Neuronal stem cell (in vitro differentiated cells): ENCODE measurements around the gene ABHD17C.

Experiments used
- DNase-seq: peaks from one replicate; pipeline ENCODE4 v3.0.0-alpha.2; 2013; ENCODE audit warnings: low spot score
- H2AFZ ChIP-seq: one replicate; pipeline ENCODE4 v1.6.1; 2013; ENCODE audit warnings: mild to moderate bottlenecking, low read length, inconsistent platforms
- H2AK5ac ChIP-seq: 2 replicates; pipeline ENCODE4 v1.6.1; 2013; ENCODE audit warnings: low read depth, mild to moderate bottlenecking, inconsistent platforms, low read length, moderate library complexity, mixed read lengths
- H2BK120ac ChIP-seq: 2 replicates; pipeline ENCODE4 v1.6.1; 2013; ENCODE audit warnings: low read depth, mild to moderate bottlenecking, inconsistent platforms, low read length, moderate library complexity, mixed read lengths
- H2BK12ac ChIP-seq: one replicate; pipeline ENCODE4 v1.6.1; 2013; ENCODE audit warnings: low read length, inconsistent platforms
- H2BK15ac ChIP-seq: 2 replicates; pipeline ENCODE4 v1.6.1; 2013; ENCODE audit warnings: mild to moderate bottlenecking, low read length, inconsistent platforms, mixed read lengths
- H2BK5ac ChIP-seq: one replicate; pipeline ENCODE4 v1.6.1; 2013; ENCODE audit warnings: inconsistent platforms, mild to moderate bottlenecking, low read length, moderate library complexity
- H3K14ac ChIP-seq: one replicate; pipeline ENCODE4 v1.6.1; 2013; ENCODE audit warnings: low read length, inconsistent platforms
- H3K18ac ChIP-seq: 2 replicates; pipeline ENCODE4 v1.6.1; 2013; ENCODE audit warnings: low read length, inconsistent platforms
- H3K23ac ChIP-seq: 2 replicates; pipeline ENCODE4 v1.6.1; 2013; ENCODE audit warnings: low read depth, mild to moderate bottlenecking, mixed read lengths, low read length, inconsistent platforms; ENCODE audit not compliant: poor library complexity
- H3K27ac ChIP-seq: replicated peaks from 3 replicates; pipeline ENCODE4 v1.5.1; 2013; ENCODE audit warnings: low read length, inconsistent platforms
- H3K27me3 ChIP-seq, 3 experiments: 2 replicates each; pipeline ENCODE4 v1.6.1; 2013; ENCODE audit warnings: low read length in 3 of 3, mild to moderate bottlenecking in 2 of 3, inconsistent platforms in 1 of 3, low read depth in 1 of 3, mixed read lengths in 1 of 3, moderate library complexity in 1 of 3; ENCODE audit not compliant: control insufficient read depth in 3 of 3, insufficient read depth in 3 of 3
- H3K36me3 ChIP-seq, 2 donors: replicated peaks in 1 of 2; 2 replicates each; pipeline ENCODE4 v1.6.1; 2013; ENCODE audit warnings: low read length in 2 of 2; ENCODE audit not compliant: control insufficient read depth in 2 of 2, insufficient read depth in 2 of 2
- H3K4ac ChIP-seq: 2 replicates; pipeline ENCODE4 v1.6.1; 2013; ENCODE audit warnings: inconsistent platforms, mild to moderate bottlenecking, low read length, moderate library complexity
- H3K4me1 ChIP-seq, 2 donors: 1 replicate in 1 of 2; 2 replicates in 1 of 2; pipeline ENCODE4 v1.6.1; 2013; ENCODE audit warnings: low read length in 2 of 2, low read depth in 1 of 2; ENCODE audit not compliant: control insufficient read depth in 2 of 2, insufficient read depth in 1 of 2
- H3K4me2 ChIP-seq: one replicate; pipeline ENCODE4 v1.6.1; 2013; ENCODE audit warnings: mild to moderate bottlenecking, low read length, inconsistent platforms; ENCODE audit not compliant: insufficient read depth, poor library complexity, severe bottlenecking
- H3K4me3 ChIP-seq, 2 donors: 2 replicates each; pipeline ENCODE4 v1.5.1; 2013; ENCODE audit warnings: low read length in 2 of 2, mild to moderate bottlenecking in 2 of 2, inconsistent platforms in 1 of 2, moderate library complexity in 1 of 2
- H3K79me1 ChIP-seq: one replicate; pipeline ENCODE4 v1.6.1; 2013; ENCODE audit warnings: low read depth, mild to moderate bottlenecking, inconsistent platforms, low read length, moderate library complexity
- H3K9ac ChIP-seq: one replicate; pipeline ENCODE4 v1.6.1; 2013; ENCODE audit warnings: mild to moderate bottlenecking, low read depth, low read length, inconsistent platforms; ENCODE audit not compliant: poor library complexity
- H3K9me3 ChIP-seq, 2 donors: replicated peaks in 1 of 2; 2 replicates each; pipeline versions ENCODE3 to v1.6.1; 2013; ENCODE audit warnings: low read length in 2 of 2, mild to moderate bottlenecking in 2 of 2, inconsistent platforms in 1 of 2, low read depth in 1 of 2, mixed read lengths in 1 of 2, moderate library complexity in 1 of 2; ENCODE audit not compliant: control insufficient read depth in 2 of 2, insufficient read depth in 1 of 2
- H4K8ac ChIP-seq: one replicate; pipeline ENCODE4 v1.6.1; 2013; ENCODE audit warnings: low read depth, mild to moderate bottlenecking, inconsistent platforms, low read length, moderate library complexity
- H4K91ac ChIP-seq: one replicate; pipeline ENCODE4 v1.6.1; 2013; ENCODE audit warnings: low read length, low read depth, mild to moderate bottlenecking, inconsistent platforms; ENCODE audit not compliant: poor library complexity
- WGBS, 2 donors: extraction: QIAGEN DNeasy Blood & Tissue Kit; methylation state at CpG; one replicate each; pipeline ENCODE4 v1.1.7; 2013; ENCODE audit warnings: missing lambda C conversion rate in 2 of 2, mixed read lengths in 1 of 2; ENCODE audit not compliant: insufficient read length in 2 of 2, insufficient replicate concordance in 1 of 2; ENCODE audit errors: extremely low coverage in 2 of 2; 5-methylcytosine and 5-hydroxymethylcytosine counted together

Gene ABHD17C

DNA sequence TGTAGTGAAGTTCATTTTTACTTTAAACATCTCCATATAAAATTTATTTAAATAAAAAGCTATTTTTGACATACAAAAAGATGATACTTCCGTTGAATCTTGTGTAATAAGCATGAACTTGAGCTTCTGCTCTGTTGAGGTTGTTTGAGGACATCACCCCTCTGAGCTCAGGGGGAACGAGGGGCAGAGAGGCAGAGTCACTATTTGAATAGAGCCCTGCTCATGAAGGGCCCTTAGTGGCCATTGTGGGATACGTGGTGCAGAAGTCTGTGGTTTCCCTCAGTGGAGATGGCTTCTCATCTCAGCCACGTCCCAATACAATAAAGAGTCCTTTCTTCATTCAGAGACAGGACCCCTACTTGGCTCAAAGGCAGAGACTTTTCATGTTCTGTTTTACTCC is 94.7 kb downstream of the ABHD17C start:
- no peak overlapping the region for H3K27ac ChIP-seq
- no peak overlapping the region for H2AK5ac ChIP-seq
- H4K8ac ChIP-seq = no peak overlapping the region
- DNase-seq = no peak
- no peak overlapping the region for H2BK120ac ChIP-seq
- H2BK5ac ChIP-seq = no peak overlapping the region
- peaks cover 0 to 6% of the 10 kb centered on the region in 2 donors for H3K4me1 ChIP-seq
- no peak overlapping the region for H3K14ac ChIP-seq
- H3K9me3 ChIP-seq = no peaks in the 10 kb centered on the region
- no peak overlapping the region for H2AFZ ChIP-seq
- H3K4ac ChIP-seq = no peak overlapping the region
- no peak overlapping the region for H4K91ac ChIP-seq
- H3K18ac ChIP-seq = no peak overlapping the region
- H3K27me3 ChIP-seq = peaks cover 0 to 22% (median 0%) of the 10 kb centered on the region in 3 experiments
- no peaks in the 10 kb centered on the region for H3K36me3 ChIP-seq
- no peaks in the 10 kb centered on the region for H3K79me1 ChIP-seq
- H3K9ac ChIP-seq = no peak overlapping the region
- WGBS, 2 donors = no CpG with 5 or more reads among the region's 4 CpGs
- no peak overlapping the region for H3K4me2 ChIP-seq
- no peak overlapping the region for H3K23ac ChIP-seq
- H3K4me3 ChIP-seq = no peak overlapping the region
- no peak overlapping the region for H2BK12ac ChIP-seq
- H2BK15ac ChIP-seq = no peak overlapping the region

GRCh38 chr15:80790236-80790635 is 95.1 kb downstream of the ABHD17C start:
- no peak overlapping the region for H3K27ac ChIP-seq
- H3K79me1 ChIP-seq = no peaks in the 10 kb centered on the region
- H2BK12ac ChIP-seq = no peak overlapping the region
- no peak overlapping the region for H3K23ac ChIP-seq
- no peak overlapping the region for H3K14ac ChIP-seq
- no peak overlapping the region for H3K18ac ChIP-seq
- WGBS, 2 donors = no CpG with 5 or more reads among the region's 5 CpGs
- no peak overlapping the region for H3K4ac ChIP-seq
- no peaks in the 10 kb centered on the region for H3K9me3 ChIP-seq
- H3K4me3 ChIP-seq = no peak overlapping the region
- H2BK120ac ChIP-seq = no peak overlapping the region
- H2BK15ac ChIP-seq = no peak overlapping the region
- no peak overlapping the region for H2BK5ac ChIP-seq
- no peak overlapping the region for H4K91ac ChIP-seq
- peaks cover 0 to 20% (median 0%) of the 10 kb centered on the region in 3 experiments for H3K27me3 ChIP-seq
- H2AK5ac ChIP-seq = no peak overlapping the region
- H2AFZ ChIP-seq = no peak overlapping the region
- H3K9ac ChIP-seq = no peak overlapping the region
- H4K8ac ChIP-seq = no peak overlapping the region
- DNase-seq = no peak
- peaks cover 0 to 6% of the 10 kb centered on the region in 2 donors for H3K4me1 ChIP-seq
- H3K36me3 ChIP-seq = no peaks in the 10 kb centered on the region
- no peak overlapping the region for H3K4me2 ChIP-seq

GRCh38 chr15:80791004-80791403 is 95.9 kb downstream of the ABHD17C start:
- no peak overlapping the region for H3K23ac ChIP-seq
- no peak overlapping the region for H4K91ac ChIP-seq
- H3K4me2 ChIP-seq = no peak overlapping the region
- no peak overlapping the region for H4K8ac ChIP-seq
- no peak overlapping the region for H2AK5ac ChIP-seq
- H3K79me1 ChIP-seq = no peaks in the 10 kb centered on the region
- peaks cover 0 to 6% of the 10 kb centered on the region in 2 donors for H3K4me1 ChIP-seq
- peaks cover 0 to 12% (median 0%) of the 10 kb centered on the region in 3 experiments for H3K27me3 ChIP-seq
- H3K27ac ChIP-seq = no peak overlapping the region
- no peak overlapping the region for H3K4me3 ChIP-seq
- no peak overlapping the region for H2BK15ac ChIP-seq
- no peak overlapping the region for H3K18ac ChIP-seq
- no peak overlapping the region for H3K14ac ChIP-seq
- no peak overlapping the region for H3K4ac ChIP-seq
- H3K9me3 ChIP-seq = no peaks in the 10 kb centered on the region
- no peak for DNase-seq
- H2BK5ac ChIP-seq = no peak overlapping the region
- H2BK120ac ChIP-seq = no peak overlapping the region
- no peak overlapping the region for H2BK12ac ChIP-seq
- H2AFZ ChIP-seq = no peak overlapping the region
- WGBS, 2 donors = no CpG with 5 or more reads among the region's 1 CpG
- H3K9ac ChIP-seq = no peak overlapping the region
- H3K36me3 ChIP-seq = no peaks in the 10 kb centered on the region

DNA sequence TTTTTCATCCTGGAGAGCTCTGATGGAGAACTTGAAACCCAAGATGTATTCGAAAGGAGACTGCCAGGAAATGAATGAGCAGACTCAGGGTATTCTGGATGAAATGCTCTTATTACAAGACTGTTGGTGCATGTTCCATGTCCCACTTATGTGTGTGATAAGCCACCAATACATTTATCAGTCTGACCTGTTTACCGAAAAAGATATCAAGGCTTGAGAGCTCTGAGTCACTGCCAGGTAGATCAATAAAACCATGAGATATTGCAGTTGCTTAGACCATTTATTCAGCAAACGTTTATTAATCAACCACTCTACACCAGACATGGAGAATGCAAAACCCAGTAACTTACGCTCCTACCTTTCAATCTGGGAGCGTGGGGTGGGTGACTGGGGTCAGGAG is 101.3 kb downstream of the ABHD17C start:
- no peak overlapping the region for H3K9ac ChIP-seq
- H2BK12ac ChIP-seq = no peak overlapping the region
- H3K4ac ChIP-seq = no peak overlapping the region
- no peaks in the 10 kb centered on the region for H3K4me1 ChIP-seq
- H4K91ac ChIP-seq = no peak overlapping the region
- H2BK15ac ChIP-seq = no peak overlapping the region
- WGBS, 2 donors = no CpG with 5 or more reads among the region's 5 CpGs
- no peak overlapping the region for H3K27ac ChIP-seq
- H3K27me3 ChIP-seq = peaks cover 0 to 21% (median 2%) of the 10 kb centered on the region in 3 experiments
- no peak overlapping the region for H3K4me2 ChIP-seq
- H2BK5ac ChIP-seq = no peak overlapping the region
- H3K9me3 ChIP-seq = no peaks in the 10 kb centered on the region
- H3K14ac ChIP-seq = no peak overlapping the region
- no peak overlapping the region for H3K4me3 ChIP-seq
- no peak overlapping the region for H2BK120ac ChIP-seq
- H3K36me3 ChIP-seq = no peaks in the 10 kb centered on the region
- no peaks in the 10 kb centered on the region for H3K79me1 ChIP-seq
- no peak overlapping the region for H2AK5ac ChIP-seq
- no peak overlapping the region for H4K8ac ChIP-seq
- no peak for DNase-seq
- H3K18ac ChIP-seq = no peak overlapping the region
- no peak overlapping the region for H3K23ac ChIP-seq
- H2AFZ ChIP-seq = no peak overlapping the region
